MM.1S (cell line): ENCODE results near the gene OR8A1.

ENCODE experiments used
- EZH2 ChIP-seq: fragments of 300-600 bp; sonication (generic); optimal IDR thresholded peaks from 2 replicates; pipeline ENCODE3; 2017; ENCODE audit warnings: low read depth, mild to moderate bottlenecking, antibody characterized with exemption, low read length, mixed read lengths
- EZH2phosphoT487 ChIP-seq: fragments of 300-600 bp; sonication (generic); IDR thresholded peaks from 2 replicates; pipeline ENCODE4 v1.6.1; 2018; ENCODE audit warnings: antibody characterized with exemption, low read length
- TF ChIP-seq, protein P1 (sequence below): fragments of 300-600 bp; sonication (generic); IDR thresholded peaks from 2 replicates; pipeline ENCODE4 v1.5.1; 2016; ENCODE audit warnings: antibody characterized with exemption, low read length, mixed read lengths

DNA sequence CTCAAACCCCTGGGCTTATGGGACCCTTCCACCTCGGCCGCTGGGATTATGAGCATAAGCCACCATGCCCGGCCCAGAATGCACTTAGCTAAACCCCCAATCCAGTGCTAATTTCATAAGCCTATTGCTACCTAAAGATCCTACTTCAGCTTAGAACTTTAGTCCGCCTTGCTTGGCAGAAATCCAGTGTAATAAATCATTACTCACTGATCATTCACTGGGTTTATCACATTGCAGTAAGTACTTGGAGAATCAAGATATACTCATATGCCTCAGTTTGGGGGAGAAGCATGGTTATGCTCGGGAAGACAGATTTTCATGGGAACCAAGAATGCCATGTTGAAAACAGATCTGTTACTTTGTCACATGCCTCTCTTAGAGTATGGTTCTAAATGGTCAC, 49.1 kb downstream of the OR8A1 start:
- TF ChIP-seq, protein P1, sequence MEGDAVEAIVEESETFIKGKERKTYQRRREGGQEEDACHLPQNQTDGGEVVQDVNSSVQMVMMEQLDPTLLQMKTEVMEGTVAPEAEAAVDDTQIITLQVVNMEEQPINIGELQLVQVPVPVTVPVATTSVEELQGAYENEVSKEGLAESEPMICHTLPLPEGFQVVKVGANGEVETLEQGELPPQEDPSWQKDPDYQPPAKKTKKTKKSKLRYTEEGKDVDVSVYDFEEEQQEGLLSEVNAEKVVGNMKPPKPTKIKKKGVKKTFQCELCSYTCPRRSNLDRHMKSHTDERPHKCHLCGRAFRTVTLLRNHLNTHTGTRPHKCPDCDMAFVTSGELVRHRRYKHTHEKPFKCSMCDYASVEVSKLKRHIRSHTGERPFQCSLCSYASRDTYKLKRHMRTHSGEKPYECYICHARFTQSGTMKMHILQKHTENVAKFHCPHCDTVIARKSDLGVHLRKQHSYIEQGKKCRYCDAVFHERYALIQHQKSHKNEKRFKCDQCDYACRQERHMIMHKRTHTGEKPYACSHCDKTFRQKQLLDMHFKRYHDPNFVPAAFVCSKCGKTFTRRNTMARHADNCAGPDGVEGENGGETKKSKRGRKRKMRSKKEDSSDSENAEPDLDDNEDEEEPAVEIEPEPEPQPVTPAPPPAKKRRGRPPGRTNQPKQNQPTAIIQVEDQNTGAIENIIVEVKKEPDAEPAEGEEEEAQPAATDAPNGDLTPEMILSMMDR: no peak
- TF ChIP-seq EZH2 (no peak), EZH2phosphoT487 (no peak)
